ENCODE data around the gene MYRF.
A peak's percentile ranks its signal among the peaks of the same experiment; 100 is the strongest.

The MYRF gene

GRCh38 chr11:61794579-61794978 lies 42.1 kb downstream of the MYRF start:
- TF ChIP-seq POLR2AphosphoS5 (IDR thresholded peaks at IDR 0.05; ENCODE audit: low read depth, low read length), result no peak
- TF ChIP-seq TAF1 (IDR thresholded peaks at IDR 0.05; ENCODE audit: borderline replicate concordance, low read depth, low read length), result no peak
- no peak for TF ChIP-seq POLR2A (IDR thresholded peaks at IDR 0.05; ENCODE audit: low read depth, low read length)
- FAIRE-seq, result no peak
- DNase-seq (ENCODE audit: insufficient read length), result no peak

GRCh38 chr11:61795459-61795858 lies 43.0 kb downstream of the MYRF start:
- FAIRE-seq (no peak), DNase-seq (ENCODE audit: insufficient read length) (no peak)
- TF ChIP-seq TAF1 (IDR thresholded peaks at IDR 0.05; ENCODE audit: borderline replicate concordance, low read depth, low read length), result no peak
- TF ChIP-seq POLR2AphosphoS5 (IDR thresholded peaks at IDR 0.05; ENCODE audit: low read depth, low read length), result no peak
- TF ChIP-seq POLR2A (IDR thresholded peaks at IDR 0.05; ENCODE audit: low read depth, low read length), result no peak

DNA sequence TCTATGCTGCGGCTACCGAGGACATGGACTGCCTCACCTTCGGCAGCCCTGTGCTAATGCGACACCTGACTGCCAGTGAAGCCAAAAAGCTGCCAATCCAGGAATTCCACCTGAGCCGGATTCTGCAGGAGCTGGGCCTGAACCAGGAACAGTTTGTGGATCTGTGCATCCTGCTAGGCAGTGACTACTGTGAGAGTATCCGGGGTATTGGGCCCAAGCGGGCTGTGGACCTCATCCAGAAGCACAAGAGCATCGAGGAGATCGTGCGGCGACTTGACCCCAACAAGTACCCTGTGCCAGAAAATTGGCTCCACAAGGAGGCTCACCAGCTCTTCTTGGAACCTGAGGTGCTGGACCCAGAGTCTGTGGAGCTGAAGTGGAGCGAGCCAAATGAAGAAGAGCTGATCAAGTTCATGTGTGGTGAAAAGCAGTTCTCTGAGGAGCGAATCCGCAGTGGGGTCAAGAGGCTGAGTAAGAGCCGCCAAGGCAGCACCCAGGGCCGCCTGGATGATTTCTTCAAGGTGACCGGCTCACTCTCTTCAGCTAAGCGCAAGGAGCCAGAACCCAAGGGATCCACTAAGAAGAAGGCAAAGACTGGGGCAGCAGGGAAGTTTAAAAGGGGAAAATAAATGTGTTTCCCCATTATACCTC lies 43.6 kb downstream of the MYRF start:
- TF ChIP-seq TAF1 (IDR thresholded peaks at IDR 0.05; ENCODE audit: borderline replicate concordance, low read depth, low read length), result no peak
- TF ChIP-seq POLR2A (IDR thresholded peaks at IDR 0.05; ENCODE audit: low read depth, low read length), result no peak
- TF ChIP-seq POLR2AphosphoS5 (IDR thresholded peaks at IDR 0.05; ENCODE audit: low read depth, low read length), result peak; percentile 20; the same call in 1 of the 2 replicates
- FAIRE-seq (no peak), DNase-seq (ENCODE audit: insufficient read length) (no peak)

GRCh38 chr11:61797263-61797944 lies 45.0 kb downstream of the MYRF start:
- peak; percentile 78 for FAIRE-seq
- no peak for DNase-seq (ENCODE audit: insufficient read length)
- TF ChIP-seq POLR2AphosphoS5 (IDR thresholded peaks at IDR 0.05; ENCODE audit: low read depth, low read length) (no peak), POLR2A (IDR thresholded peaks at IDR 0.05; ENCODE audit: low read depth, low read length) (no peak), TAF1 (IDR thresholded peaks at IDR 0.05; ENCODE audit: borderline replicate concordance, low read depth, low read length) (no peak)

GRCh38 chr11:61799665-61800284 lies 47.3 kb downstream of the MYRF start:
- FAIRE-seq (no peak), DNase-seq (ENCODE audit: insufficient read length) (no peak)
- TF ChIP-seq POLR2AphosphoS5 (IDR thresholded peaks at IDR 0.05; ENCODE audit: low read depth, low read length) (no peak), TAF1 (IDR thresholded peaks at IDR 0.05; ENCODE audit: borderline replicate concordance, low read depth, low read length) (no peak), POLR2A (IDR thresholded peaks at IDR 0.05; ENCODE audit: low read depth, low read length) (peak; percentile 17; the same call in 1 of the 2 replicates)

- FAIRE-seq (no peak), DNase-seq (ENCODE audit: insufficient read length) (no peak)
- TF ChIP-seq POLR2A (IDR thresholded peaks at IDR 0.05; ENCODE audit: low read depth, low read length), result no peak; the same call in 1 of the 2 replicates
- no peak for TF ChIP-seq TAF1 (IDR thresholded peaks at IDR 0.05; ENCODE audit: borderline replicate concordance, low read depth, low read length)
- TF ChIP-seq POLR2AphosphoS5 (IDR thresholded peaks at IDR 0.05; ENCODE audit: low read depth, low read length), result no peak
Observed at GRCh38 chr11:61800331-61801281, 48.2 kb downstream of the MYRF start.

DNA sequence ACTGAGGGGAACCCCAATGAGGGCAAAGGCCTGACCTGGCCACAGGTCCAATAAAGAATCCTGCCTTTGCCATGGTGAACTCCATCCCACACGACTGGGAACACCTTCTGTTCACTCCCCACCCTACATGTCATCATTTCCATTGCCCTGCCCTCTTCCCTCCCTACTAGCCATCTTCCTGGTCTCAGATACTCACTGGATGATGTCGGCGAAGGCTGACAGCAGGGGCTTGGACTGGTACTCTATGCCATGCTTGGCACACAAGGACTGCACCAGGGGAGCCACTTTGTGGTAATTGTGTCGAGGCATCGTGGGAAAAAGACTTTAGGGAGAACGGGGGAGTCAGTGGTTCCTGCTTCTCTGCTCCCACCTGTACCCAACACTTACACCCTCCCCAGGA lies 50.2 kb downstream of the MYRF start:
- no peak for DNase-seq (ENCODE audit: insufficient read length)
- TF ChIP-seq POLR2AphosphoS5 (IDR thresholded peaks at IDR 0.05; ENCODE audit: low read depth, low read length), result peak; percentile 18; the same call in 1 of the 2 replicates
- TF ChIP-seq POLR2A (IDR thresholded peaks at IDR 0.05; ENCODE audit: low read depth, low read length), result no peak; the same call in 1 of the 2 replicates
- TF ChIP-seq TAF1 (IDR thresholded peaks at IDR 0.05; ENCODE audit: borderline replicate concordance, low read depth, low read length), result no peak
- no peak for FAIRE-seq

- DNase-seq (ENCODE audit: insufficient read length), result no peak
- TF ChIP-seq TAF1 (IDR thresholded peaks at IDR 0.05; ENCODE audit: borderline replicate concordance, low read depth, low read length), result no peak
- TF ChIP-seq POLR2AphosphoS5 (IDR thresholded peaks at IDR 0.05; ENCODE audit: low read depth, low read length), result no peak
- peak; percentile 28; the same call in 1 of the 2 replicates for TF ChIP-seq POLR2A (IDR thresholded peaks at IDR 0.05; ENCODE audit: low read depth, low read length)
- no peak for FAIRE-seq
Observed at GRCh38 chr11:61803889-61804647, 51.6 kb downstream of the MYRF start.

- FAIRE-seq (no peak), DNase-seq (ENCODE audit: insufficient read length) (no peak)
- TF ChIP-seq POLR2AphosphoS5 (IDR thresholded peaks at IDR 0.05; ENCODE audit: low read depth, low read length) (no peak), POLR2A (IDR thresholded peaks at IDR 0.05; ENCODE audit: low read depth, low read length) (no peak; the same call in 1 of the 2 replicates), TAF1 (IDR thresholded peaks at IDR 0.05; ENCODE audit: borderline replicate concordance, low read depth, low read length) (no peak)
Observed at GRCh38 chr11:61805146-61805545, 52.7 kb downstream of the MYRF start.

- DNase-seq (ENCODE audit: insufficient read length) (no peak), FAIRE-seq (no peak)
- no peak for TF ChIP-seq POLR2AphosphoS5 (IDR thresholded peaks at IDR 0.05; ENCODE audit: low read depth, low read length)
- TF ChIP-seq TAF1 (IDR thresholded peaks at IDR 0.05; ENCODE audit: borderline replicate concordance, low read depth, low read length), result no peak
- TF ChIP-seq POLR2A (IDR thresholded peaks at IDR 0.05; ENCODE audit: low read depth, low read length), result no peak
Observed at GRCh38 chr11:61806785-61807184, 54.3 kb downstream of the MYRF start.
